ENCODE data around the gene HIF1A. TPM values are rescaled to one million over a fixed set of nuclear protein-coding genes. Genes with fewer than 3 reads are reported as not detected.

HIF1A gene
- total RNA-seq, 4 donors from 2014 or later, result 48.8 to 88.8 (median 57.4) TPM

DNA sequence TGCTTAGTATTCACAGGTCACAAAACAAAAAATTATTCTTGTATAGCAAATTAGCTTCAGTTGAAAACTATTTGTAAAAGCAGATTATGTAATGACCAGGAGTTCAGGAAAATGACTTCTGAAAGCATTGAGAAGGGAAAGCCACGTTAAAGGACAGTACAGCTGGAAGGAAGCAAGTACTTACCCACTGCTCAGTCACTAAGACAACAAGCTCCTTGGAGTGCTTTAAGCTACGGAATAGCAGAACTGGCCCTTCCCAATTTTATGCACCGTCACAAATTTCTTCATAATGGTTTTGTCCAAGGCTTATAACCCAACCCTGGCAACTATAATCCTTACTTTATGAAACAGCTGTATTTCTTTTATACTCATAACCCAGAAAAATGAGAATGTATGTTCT lies 54.0 kb downstream of the HIF1A start:
- TF ChIP-seq, protein P1, sequence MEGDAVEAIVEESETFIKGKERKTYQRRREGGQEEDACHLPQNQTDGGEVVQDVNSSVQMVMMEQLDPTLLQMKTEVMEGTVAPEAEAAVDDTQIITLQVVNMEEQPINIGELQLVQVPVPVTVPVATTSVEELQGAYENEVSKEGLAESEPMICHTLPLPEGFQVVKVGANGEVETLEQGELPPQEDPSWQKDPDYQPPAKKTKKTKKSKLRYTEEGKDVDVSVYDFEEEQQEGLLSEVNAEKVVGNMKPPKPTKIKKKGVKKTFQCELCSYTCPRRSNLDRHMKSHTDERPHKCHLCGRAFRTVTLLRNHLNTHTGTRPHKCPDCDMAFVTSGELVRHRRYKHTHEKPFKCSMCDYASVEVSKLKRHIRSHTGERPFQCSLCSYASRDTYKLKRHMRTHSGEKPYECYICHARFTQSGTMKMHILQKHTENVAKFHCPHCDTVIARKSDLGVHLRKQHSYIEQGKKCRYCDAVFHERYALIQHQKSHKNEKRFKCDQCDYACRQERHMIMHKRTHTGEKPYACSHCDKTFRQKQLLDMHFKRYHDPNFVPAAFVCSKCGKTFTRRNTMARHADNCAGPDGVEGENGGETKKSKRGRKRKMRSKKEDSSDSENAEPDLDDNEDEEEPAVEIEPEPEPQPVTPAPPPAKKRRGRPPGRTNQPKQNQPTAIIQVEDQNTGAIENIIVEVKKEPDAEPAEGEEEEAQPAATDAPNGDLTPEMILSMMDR (IDR thresholded peaks at IDR 0.05), result no peak
- TF ChIP-seq POLR2A (IDR thresholded peaks at IDR 0.05), result no peak
- H3K4me3 ChIP-seq (ENCODE audit: low read depth, poor library complexity, severe bottlenecking), result no peak overlapping the region

GRCh38 chr14:61749867-61750266 lies 54.6 kb downstream of the HIF1A start:
- intact Hi-C loops (cut with DNase I; ENCODE audit: low total_unique reads), result no loop called here
- 79 to 87% methylated on average over 3 of the region's 3 CpGs for WGBS, 2 donors
- DNase-seq (ENCODE audit: low spot score in 2 of 2), result no peak
- TF ChIP-seq POLR2A (IDR thresholded peaks at IDR 0.05), result no peak
- TF ChIP-seq, protein P1 (IDR thresholded peaks at IDR 0.05), result no peak
- H3K4me3 ChIP-seq (ENCODE audit: low read depth, poor library complexity, severe bottlenecking), result no peak overlapping the region

More for the DNA sequence above, 54.0 kb downstream of the HIF1A start:
- 62 to 73% methylated on average over 3 of the region's 3 CpGs for WGBS, 2 donors
- no peak for DNase-seq (ENCODE audit: low spot score in 2 of 2)
- intact Hi-C loops (cut with DNase I; ENCODE audit: low total_unique reads), result no loop called here

DNA sequence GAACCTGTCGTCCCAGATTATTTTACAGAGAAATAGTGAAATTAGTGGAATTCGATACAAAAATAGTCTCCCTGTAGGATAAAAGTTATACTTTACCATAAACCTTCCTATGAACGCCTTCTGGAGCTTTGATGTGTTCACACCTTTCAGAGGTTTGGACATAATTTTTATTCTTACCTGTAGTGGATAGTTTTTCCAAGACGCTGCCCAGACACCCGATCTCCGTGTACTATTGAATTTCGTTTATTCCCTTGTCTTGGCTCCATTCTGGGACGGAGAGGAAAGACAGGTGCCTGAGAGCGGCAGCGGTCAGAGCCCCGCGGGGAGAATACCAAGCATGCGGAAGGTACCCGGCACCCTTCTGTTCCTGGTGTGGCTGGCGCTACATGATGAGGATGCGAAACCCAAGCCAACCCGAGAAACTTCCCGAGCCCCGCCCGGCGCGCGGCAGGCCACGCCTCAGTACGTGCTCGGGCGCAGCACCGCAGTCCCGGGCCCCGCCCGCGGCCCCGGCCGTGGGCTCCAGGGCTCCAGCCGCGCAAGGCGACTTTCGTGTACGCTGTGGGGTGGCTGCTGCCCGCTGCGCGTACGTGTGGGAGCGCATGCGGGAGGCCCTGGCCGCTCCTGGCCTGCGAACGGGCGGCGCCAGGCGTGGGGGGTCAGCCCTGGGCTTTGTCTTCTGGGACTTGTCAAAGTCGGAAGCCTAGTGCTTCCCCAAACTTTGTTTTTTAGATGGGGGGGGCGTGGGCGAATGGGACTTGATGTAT lies 55.6 kb downstream of the HIF1A start:
- TF ChIP-seq POLR2A (IDR thresholded peaks at IDR 0.05), result peak in 1 of 2 donors; percentile 61
- TF ChIP-seq, protein P1 (IDR thresholded peaks at IDR 0.05), result no peak
- 2 to 4% methylated on average over 35 to 51 of the region's 54 CpGs for WGBS, 2 donors
- DNase-seq (ENCODE audit: low spot score in 2 of 2), result peak; percentile 83 to 97
- peak overlapping the region; percentile 58 for H3K4me3 ChIP-seq (ENCODE audit: low read depth, poor library complexity, severe bottlenecking)
- intact Hi-C loops (cut with DNase I; ENCODE audit: low total_unique reads), result no loop called here

DNA sequence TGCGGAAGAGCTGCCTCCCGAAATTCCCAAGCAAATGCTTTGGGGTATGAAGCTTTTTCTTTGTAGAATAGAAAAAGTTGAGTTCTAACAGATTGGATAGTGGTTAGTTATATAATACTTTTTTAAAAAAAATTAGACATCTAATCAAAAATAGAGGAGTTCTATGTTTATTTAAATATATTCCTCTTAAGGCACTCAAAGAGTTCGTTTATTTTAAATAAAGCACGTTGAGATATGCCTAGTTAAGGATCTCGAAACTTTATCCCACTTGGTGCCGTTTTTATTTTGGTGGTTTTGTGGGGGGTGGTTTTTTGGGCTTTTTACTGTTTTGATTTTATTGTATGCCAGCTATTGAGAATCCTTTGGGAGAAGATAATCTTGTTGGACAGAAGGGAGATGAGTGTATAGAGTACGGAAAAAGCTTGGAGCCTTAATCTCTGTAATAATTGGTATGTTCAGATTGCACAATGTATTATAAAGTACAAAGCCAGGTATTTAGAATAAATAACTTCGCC lies 56.2 kb downstream of the HIF1A start:
- 24 to 26% methylated on average over 8 of the region's 8 CpGs for WGBS, 2 donors
- peak overlapping the region; percentile 58 for H3K4me3 ChIP-seq (ENCODE audit: low read depth, poor library complexity, severe bottlenecking)
- TF ChIP-seq, protein P1 (IDR thresholded peaks at IDR 0.05), result no peak
- TF ChIP-seq POLR2A (IDR thresholded peaks at IDR 0.05), result no peak
- intact Hi-C loops (cut with DNase I; ENCODE audit: low total_unique reads), result no loop called here
- DNase-seq (ENCODE audit: low spot score in 2 of 2), result no peak

- 55 to 59% methylated on average over 4 of the region's 4 CpGs for WGBS, 2 donors
- intact Hi-C loops (cut with DNase I; ENCODE audit: low total_unique reads), result no loop called here
- no peak for DNase-seq (ENCODE audit: low spot score in 2 of 2)
- no peak overlapping the region for H3K4me3 ChIP-seq (ENCODE audit: low read depth, poor library complexity, severe bottlenecking)
- TF ChIP-seq, protein P1 (IDR thresholded peaks at IDR 0.05), result no peak
Measured at GRCh38 chr14:61752626-61753025, 57.3 kb downstream of the HIF1A start.

Measured in lower leg skin (tissue), 4 donors.